ENCODE data around the gene ST6GALNAC3.

- TF ChIP-seq, protein P1, sequence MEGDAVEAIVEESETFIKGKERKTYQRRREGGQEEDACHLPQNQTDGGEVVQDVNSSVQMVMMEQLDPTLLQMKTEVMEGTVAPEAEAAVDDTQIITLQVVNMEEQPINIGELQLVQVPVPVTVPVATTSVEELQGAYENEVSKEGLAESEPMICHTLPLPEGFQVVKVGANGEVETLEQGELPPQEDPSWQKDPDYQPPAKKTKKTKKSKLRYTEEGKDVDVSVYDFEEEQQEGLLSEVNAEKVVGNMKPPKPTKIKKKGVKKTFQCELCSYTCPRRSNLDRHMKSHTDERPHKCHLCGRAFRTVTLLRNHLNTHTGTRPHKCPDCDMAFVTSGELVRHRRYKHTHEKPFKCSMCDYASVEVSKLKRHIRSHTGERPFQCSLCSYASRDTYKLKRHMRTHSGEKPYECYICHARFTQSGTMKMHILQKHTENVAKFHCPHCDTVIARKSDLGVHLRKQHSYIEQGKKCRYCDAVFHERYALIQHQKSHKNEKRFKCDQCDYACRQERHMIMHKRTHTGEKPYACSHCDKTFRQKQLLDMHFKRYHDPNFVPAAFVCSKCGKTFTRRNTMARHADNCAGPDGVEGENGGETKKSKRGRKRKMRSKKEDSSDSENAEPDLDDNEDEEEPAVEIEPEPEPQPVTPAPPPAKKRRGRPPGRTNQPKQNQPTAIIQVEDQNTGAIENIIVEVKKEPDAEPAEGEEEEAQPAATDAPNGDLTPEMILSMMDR (IDR thresholded peaks at IDR 0.05; ENCODE audit: low read length), result no peak
- no peak for TF ChIP-seq EZH2 (optimal IDR thresholded peaks at IDR 0.05; ENCODE audit: low read depth, low read length)
- no peak for TF ChIP-seq EZH2phosphoT487 (IDR thresholded peaks at IDR 0.05; ENCODE audit: low read length)
These were observed 238.8 kb downstream of the ST6GALNAC3 start for GRCh38 chr1:76313304-76313703.

Measured in MM.1S (cell line).